HG03103 (cell line): Measurements from ENCODE around the gene RNF213.
A peak's percentile ranks its signal among the peaks of the same experiment; 100 is the strongest.

Source experiments
- ATAC-seq: cut with Tn5 transposase; IDR thresholded peaks from one replicate; pipeline ENCODE4 v1.9.1; 2021; ENCODE audit warnings: low read depth; ENCODE audit not compliant: unreplicated experiment

Gene RNF213

DNA sequence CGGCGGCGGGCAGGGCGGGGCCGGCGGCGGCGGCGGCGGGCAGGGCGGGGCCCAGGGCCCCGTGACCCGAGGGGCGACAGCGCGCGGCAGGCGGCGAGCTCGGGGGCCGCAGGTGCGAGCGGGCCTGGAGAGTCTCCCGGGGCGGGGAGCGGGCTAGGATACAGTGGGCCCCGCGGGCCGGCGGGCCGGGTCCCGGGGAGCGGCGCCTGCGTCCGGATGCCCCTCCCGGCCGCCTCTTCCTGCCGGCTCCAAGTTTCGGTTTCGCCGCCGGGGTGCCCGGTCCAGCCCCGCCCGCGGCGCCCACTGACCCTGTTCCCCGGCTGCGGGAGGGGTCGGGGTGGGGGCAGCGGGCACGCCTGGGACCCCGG, at the start of gene RNF213:
Gene RNF213, plus strand, starts transcription at position 62 of the 368 bp plus-strand sequence. CDS start 2,830 bp downstream, outside the sequence.
- no peak for ATAC-seq

DNA sequence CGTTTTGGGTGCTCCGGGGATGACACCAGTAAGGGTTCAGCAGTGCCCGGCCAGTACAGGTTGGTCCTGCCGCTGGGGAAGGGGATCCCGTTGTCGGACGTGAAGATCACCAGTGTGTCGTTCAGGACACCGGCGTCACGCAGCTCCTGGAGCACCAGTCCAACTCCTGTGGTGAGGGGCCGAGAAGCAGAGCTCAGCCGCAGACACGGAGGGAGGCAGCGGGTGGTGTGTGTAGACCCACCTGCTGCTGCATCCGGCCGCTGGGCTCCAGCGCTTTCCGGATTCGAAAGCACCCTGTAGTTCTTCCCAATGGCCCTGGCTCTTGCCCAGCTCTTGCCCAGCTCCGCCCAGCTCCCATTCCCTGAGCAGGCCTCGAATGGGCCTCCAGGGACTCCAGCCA, 48.5 kb upstream of the RNF213 start:
- ATAC-seq, result no peak

DNA sequence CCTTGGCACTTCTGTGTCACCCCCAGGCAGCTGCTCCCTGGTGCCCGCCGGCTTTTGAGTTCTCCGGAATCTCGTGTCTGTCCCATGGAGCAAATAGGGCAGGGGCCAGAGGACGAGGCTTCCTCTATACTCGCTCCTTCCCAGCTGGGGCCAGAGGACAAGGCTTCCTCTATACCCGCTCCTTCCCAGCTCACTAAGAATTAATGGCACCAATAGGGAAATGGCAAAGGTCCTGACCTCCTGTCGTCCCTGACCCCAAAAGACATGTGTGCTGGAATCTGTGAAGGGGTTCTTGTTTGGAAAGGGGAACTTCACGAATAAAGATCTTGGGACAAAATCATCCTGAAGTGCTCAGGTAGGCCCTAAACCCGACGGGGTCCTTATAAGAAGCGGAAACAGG, 48.1 kb upstream of the RNF213 start:
- ATAC-seq, result no peak

DNA sequence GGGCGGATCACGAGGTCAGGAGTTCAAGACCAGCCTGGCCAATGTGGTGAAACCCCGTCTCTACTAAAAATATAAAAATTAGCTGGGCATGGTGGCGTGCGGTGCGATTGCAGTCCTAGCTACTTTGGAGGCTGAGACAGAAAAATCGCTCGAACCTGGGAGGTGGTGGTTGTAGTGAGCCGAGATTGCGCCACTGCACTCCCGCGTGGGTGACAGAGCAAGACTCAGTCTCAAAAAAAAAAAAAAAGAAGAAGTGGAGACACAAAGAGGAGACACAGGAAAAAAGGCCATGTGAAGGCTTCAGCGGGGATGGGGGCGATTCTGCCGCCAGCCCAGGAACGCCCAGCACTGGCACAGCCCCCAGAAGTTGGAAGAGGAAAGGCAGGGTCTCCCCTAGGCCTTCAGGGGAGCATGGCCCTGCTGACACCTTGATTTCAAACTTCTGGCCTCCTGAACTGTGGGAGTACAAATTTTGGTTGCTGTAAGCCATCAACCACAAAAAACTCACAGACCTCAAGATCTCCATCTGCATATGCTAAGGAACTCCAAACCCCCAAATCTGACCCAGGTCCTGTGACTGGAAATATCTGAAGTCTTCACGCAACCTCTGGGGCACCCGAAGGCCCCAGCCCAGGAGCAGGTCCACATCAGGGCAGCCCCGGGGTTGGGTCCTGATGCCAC, 47.5 kb upstream of the RNF213 start:
- ATAC-seq, result no peak

DNA sequence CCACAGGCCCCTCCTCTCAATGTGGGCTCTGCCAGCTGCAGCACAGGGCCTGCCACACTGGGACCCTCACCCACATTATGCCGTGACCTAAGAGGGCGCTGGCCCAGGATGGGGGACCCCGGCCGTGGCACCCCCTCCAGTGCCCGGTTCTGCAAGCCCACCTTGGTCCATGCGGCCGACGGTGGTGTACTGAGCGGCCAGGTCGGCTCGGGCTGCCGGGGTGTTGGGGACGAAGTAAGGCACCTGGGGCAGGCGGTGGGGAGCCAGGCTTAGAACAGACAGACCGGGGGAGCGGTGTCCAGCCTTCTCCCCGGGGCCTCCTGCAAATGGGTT, 47.0 kb upstream of the RNF213 start:
- no peak for ATAC-seq

DNA sequence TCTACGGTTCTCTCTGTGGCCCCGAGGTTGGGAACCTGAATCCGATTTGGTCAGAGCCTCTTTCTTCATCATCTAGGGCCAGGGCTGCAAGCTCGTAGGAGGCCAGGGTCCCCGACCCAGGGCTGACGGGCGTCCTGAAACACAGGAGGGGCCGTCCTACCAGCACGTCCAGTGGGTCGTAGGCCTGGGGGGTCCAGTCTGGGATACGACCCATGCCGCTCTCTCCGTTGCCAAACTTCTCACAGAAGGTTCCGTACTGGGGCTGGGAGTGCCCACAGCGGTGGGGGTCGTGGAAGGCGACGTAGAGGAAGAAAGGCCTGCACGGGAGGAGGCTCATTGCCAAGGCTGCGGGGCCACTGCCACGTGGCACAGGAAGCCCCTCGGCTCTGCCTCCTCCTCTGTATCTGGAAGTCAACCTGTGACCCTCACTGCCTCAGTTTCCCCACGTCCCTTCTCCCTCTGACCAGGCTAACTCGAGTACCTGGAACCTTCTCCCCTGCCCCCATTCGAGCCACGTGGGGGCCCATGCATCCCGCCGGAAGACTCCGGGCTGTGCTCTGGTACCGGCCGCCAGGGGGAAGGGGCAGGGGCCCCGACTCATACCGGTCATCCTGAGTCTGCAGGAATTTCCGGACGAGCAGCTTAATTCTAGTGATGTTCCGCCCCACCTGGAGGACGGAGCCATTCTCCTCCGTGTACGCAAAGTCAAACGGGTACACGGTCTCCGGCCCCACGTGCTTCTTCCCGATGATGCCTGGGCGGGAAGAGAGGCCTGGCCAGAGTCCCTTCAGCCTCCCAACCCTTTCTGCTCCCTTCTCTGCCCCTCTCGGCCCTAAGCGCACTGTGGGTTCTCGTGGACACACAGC, 46.4 kb upstream of the RNF213 start:
- ATAC-seq, result no peak

DNA sequence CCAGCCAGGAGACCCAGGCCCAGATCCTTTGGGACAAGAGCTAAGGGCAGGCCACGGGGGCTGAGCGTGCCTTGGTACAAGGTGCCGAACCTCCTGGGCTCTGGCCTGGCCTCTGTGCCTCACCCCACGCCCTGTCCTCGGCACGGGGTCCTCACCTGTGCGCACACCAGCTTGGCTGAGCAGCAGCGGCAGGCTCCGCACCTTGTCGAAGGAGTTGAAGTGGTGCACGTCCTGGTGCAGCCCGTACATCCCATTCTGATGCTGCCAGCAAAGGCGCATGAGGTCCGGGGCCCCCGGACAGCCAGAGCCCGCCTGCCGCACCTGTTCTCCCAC, 45.8 kb upstream of the RNF213 start:
- no peak for ATAC-seq

DNA sequence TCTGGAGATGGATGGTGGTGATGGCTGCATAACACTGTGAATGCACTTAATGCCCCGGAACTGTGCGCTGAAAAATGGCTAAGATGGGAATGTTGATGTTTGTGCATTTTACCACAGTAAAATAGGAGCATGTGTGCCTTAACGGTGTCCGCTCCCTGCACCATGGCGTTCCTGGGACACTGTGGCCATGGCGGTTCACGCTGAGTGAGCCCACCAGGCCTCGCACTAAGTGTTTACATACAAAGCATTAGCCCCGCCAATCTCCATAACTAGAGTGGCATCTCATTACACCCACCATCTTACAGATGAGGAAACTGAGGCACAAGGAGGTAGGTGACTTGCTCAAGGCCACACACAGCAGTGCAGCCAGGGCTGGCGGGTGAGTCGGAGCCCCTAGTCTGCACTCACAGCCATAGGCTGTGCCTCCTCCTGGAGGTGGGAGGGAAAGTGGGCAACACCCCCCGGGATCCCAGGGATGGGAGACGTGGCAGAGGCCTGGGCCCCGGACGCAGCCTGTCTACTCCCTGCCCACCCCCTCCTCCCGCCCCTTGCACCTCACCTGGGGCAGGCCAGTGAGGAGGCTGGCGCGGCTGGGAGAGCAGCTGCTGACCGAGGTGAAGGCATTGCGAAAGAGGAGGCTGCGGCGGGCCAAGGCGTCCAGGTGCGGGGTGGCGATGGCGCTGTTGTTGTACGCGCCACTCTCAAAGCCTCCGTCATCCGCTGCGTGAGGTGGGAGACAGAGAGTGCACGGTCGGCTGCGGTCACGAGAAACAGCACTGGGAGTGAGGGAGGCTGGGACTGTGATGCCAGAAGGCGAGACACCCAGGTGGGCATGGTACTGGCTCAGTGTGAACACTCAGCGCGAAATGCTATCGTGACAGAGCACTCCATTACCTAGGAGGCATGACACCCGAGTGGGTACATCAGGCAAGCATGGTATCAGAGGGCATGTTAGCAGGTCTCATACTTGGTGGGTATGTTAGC, 43.9 kb upstream of the RNF213 start:
- ATAC-seq, result no peak

DNA sequence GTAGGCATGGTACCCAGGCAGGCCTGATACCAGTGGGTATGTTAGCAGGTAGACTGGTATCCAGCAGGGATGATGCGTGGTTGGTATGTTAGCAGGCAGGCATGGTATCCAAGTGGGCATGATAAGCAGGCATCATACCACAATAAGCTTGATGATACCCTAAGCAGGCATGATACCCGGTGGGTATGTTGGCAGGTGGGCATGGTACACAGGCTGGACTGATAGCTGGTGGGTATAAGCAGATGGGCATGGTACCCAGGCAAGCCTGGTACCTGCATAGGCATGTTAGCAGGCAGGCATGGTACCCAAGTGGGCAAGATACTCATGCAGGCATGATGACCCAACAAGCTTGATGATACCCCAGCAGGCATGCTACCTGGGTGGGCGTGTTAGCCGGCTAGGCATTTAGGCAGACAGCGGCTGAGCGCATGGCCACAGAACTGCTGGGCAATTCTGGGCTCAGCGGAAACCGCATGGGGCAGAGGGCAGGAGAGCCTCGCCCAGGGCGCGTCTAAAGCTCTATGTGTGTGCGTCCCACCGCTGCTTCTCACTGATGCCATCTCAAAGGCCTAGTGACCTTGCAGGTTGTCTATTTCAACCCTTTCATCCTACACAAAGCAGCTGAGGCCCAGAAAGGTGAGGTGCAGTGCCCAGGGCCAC, 42.8 kb upstream of the RNF213 start:
- no peak for ATAC-seq

DNA sequence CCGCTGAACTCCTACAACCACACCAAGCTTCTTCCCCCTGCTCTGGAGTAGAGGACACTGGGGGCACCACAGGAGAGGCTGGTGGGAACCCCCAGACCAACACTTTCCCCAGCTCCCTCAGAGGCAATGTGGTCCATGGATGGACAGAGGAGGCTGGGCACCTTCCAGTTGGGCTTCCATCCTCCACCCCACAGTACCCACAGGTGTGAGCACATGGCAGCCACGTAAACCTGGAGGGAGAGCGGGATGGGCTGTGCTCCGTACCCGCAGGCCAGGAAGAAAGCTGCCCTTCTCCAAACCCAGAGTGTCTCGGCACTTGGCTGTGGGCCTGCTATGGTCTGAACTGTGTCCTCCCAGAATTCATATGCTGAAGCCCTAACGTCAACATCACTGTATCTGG, 42.3 kb upstream of the RNF213 start:
- no peak for ATAC-seq

DNA sequence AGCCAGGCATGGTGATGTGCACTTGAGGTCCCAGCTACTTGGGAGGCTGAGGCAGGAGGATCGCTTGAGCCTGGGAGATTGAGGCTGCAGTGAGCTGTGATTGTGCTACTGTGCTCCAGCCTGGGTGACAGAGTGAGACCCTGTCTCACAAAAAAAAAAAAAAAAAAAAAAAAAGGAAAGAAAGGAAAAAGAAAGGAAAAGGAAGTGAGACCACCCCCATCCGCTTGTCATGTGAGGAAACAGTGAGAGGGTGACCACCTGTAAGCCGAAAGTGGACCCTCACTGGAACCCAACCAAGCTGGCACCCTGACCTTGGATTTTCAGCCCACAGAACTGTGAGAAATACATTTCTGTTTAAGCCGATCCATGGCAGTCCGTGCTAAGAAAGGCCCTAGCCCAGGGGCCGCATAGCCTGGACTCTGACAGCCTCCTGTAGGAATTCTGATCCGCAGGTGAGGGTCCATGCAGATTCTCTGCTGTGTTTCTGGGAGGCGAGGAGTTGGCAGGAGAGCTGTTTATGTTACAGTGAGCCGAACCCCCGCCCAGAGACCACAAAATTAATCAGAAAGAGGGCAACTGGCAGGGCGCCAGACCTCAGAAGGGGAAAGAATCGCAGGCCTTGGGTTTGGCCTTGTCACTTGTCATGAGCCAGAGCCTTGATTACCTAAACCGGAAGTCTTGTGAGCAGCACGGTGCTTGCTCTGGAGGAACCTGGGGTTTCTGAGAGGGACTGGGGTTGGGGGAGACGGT, 41.5 kb upstream of the RNF213 start:
- ATAC-seq, result peak; percentile 47

DNA sequence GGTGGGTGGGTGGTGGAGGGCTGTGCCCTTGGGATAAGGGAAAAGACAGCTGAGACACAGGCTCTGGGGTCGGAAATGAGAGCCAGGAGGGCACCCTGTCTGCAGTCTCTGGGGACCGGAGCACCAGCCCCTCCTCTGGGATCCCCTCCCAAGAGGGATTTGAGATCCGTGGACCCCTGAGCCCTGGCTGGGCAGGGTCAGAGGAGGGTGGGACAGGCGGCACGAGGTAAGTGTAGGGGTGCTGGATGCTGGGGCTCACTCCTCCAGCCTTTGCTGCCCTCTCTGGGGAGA, 40.9 kb upstream of the RNF213 start:
- ATAC-seq, result peak; percentile 9

DNA sequence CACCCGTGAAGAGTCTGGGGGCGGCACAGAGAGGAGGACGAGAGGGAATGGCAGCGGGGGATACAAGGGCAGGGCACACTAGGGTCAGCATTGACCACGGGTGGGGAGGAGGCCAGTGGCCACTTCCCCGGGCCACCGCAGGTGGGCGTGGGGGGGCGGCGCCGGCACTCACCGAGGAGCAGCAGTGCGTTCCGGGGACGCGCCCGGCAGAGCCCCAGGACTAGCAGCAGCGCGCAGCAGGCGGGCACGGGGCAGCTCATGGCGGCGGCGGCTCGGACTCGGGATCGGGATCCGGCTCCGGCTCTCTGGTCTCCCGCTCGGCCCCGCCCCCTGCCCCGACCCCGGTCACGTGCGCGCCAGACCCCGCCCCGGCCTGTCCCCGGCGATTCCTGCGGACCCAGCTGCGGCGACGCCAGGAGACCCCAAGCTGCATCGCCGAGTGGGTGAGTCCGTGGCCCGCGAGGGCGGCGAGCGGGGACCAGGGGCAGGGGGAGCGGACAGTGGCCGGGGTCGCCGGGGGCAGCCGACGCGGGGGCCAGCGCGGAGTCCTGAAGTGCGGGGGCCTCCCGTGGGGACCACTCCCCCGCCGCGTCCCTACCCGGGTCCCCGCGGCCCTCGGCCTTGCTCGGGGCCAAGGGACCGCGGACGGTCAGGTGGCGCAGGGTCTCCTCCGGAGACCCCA, 40.5 kb upstream of the RNF213 start, which contains the start of the genes SGSH and SLC26A11:
Gene SGSH, minus strand, starts transcription at position 280 of the 682 bp plus-strand sequence. Its CDS starts 20 bp downstream, at position 260.
Gene SLC26A11, plus strand, starts transcription at position 374 of the 682 bp plus-strand sequence. CDS start 1,134 bp downstream, outside the sequence.
- ATAC-seq, result peak; percentile 32

DNA sequence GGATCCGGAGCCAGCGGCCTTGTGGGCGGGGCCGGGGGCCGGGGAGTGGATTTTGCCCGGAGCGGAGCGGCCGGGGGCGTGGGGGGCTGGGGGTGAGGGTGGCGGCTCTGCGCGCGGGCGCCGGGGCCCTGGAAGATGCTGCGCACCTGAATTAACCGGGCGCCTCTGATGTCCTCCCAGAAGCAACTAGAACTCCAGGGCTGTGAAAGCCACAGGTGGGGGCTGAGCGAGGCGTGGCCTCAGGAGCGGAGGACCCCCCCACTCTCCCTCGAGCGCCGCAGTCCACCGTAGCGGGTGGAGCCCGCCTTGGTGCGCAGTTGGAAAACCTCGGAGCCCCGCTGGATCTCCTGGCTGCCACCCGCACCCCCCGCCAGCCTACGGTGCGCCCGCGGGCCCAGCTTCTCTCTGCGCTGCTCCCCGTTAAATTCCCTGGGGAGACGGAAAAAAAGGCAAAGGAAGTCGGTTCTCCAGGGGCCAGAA, 39.9 kb upstream of the RNF213 start:
- ATAC-seq, result no peak

DNA sequence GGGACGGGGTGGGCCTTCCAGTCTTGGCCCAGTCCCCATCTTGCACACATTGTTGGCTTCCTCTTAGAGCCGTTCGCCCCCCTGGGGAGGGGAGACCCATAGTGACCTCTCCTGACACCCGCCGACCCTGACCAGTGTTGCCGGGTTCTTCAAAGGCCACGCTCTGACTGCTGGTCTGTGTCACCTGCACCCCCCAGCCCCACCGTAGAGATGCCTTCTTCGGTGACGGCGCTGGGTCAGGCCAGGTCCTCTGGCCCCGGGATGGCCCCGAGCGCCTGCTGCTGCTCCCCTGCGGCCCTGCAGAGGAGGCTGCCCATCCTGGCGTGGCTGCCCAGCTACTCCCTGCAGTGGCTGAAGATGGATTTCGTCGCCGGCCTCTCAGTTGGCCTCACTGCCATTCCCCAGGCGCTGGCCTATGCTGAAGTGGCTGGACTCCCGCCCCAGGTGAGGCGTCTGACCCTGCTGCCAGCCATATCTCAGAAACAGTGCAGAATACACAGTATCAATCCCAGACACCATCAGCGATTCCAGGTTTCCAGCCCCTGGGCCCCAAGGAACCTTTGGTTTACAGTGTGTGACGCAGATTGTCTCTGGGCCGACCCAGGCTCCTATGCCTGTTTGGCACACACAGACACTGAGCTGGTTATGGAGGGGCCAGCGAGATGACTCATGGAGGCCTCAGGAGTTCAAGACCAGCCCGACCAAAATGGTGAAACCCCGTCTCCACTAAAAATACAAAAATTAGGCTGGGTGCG, 39.1 kb upstream of the RNF213 start:
- no peak for ATAC-seq

DNA sequence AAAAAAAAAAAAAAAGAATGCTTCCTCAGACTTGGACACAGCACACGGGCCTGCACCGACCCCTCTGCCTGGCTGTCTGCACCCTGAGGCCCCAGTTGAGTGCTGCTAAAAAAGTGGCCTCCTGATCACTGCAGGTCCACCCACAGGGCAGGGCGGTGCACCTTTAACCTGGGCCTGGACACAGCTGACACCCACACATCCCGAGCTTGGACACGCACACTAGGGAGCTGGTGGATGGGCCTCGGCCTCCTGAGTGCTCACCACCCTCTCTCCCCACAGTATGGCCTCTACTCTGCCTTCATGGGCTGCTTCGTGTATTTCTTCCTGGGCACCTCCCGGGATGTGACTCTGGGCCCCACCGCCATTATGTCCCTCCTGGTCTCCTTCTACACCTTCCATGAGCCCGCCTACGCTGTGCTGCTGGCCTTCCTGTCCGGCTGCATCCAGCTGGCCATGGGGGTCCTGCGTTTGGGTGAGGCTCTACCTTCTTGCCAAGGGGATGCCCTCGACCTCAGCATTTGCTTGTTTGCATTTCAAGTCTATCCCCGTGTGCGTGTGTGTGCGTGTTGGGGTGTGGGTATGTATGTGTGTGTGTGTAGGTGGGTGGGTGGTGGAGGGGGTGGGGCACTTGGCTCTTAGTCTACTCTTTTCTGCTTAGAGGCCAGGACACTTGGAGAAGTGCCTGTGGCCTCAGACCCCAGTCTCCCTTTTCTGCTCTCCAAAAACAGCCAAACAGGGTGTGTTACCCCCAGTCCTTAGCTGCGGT, 38.1 kb upstream of the RNF213 start:
- no peak for ATAC-seq

DNA sequence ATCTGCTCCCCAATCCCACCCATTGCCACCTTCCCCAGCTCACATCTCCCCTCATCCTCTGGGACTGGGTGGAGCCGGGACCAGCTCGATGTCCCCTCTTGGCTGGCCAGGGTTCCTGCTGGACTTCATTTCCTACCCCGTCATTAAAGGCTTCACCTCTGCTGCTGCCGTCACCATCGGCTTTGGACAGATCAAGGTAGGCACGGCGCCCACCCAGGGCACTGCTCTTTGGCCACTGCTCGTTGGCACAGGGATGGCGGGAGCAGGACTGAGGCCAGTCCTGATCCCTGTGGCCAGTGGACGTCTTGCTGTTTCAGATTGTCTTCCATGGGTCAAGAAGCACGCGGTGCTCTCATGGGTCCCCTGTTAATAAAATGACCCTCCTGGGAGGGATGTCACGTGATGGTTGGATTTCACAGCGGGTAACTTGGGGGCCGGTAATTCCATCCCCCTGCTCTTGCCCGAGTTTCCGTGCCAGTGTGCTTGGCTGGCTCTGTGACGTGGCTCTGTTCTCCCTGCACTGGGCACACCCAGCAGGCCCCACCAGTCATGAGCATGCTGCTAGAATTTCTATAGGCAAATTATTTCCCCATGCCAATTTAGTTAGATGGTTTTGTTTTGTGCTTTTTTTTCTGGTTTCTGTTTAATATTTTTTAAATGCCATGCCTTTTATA, 37.4 kb upstream of the RNF213 start:
- ATAC-seq, result no peak
